Measurements from ENCODE around the gene ARR3.
A peak's percentile ranks its signal among the peaks of the same experiment; 100 is the strongest.
"Not testable (repeated sequence)": the region's sequence is repeated elsewhere in the genome, so short reads cannot be mapped to it uniquely, and the experiment has no call there.

ARR3 gene

DNA sequence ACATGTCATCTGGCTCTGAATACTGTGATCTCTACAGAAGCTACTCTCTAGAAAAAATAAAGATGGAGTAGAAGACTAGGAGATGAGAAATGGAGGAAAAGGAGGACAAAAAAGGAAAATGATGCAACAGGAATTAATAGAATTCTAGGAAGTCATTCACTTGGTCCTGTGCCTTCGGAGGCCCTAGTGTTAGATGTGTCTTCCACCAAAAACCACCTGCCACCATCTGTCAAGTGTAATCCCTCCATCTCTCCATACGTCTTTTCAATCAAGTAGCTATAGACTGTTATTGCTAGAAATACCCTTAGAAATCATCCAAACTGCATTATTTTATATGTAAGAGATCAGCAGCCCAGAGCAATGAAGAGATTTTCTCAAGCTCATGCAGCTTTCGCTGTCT, 10.9 kb downstream of the ARR3 start:
- DNase-seq (ENCODE audit: low read depth in 2 of 3, low spot score in 2 of 3), result no peak

DNA sequence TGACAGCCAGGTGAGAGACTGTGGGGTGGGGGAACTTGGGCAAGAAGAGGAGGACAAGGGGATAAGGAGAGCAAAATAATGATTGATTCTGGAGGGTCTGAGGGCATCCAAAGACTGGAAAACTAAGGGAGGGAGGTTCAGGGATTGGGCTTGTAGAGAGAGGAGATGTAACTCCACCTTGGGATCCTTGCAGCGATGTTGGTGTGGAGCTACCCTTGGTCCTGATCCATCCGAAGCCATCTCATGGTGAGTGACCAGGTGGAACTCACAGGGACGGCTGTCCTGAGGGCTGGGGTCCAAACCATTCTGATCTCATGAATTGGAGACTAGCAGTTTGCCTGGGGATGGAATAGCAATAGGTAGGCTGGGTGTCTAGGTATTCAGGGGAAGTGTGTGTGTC, 12.4 kb downstream of the ARR3 start:
- DNase-seq (ENCODE audit: low read depth in 2 of 3, low spot score in 2 of 3), result no peak

- no peak for DNase-seq (ENCODE audit: low read depth in 2 of 3, low spot score in 2 of 3)
Observed at GRCh38 chrX:70281951-70282350, 13.8 kb downstream of the ARR3 start, which contains the start of gene RAB41. RAB41 (plus strand) TSS chrX:70282172; CDS start chrX:70282218, 46 bp downstream.

DNA sequence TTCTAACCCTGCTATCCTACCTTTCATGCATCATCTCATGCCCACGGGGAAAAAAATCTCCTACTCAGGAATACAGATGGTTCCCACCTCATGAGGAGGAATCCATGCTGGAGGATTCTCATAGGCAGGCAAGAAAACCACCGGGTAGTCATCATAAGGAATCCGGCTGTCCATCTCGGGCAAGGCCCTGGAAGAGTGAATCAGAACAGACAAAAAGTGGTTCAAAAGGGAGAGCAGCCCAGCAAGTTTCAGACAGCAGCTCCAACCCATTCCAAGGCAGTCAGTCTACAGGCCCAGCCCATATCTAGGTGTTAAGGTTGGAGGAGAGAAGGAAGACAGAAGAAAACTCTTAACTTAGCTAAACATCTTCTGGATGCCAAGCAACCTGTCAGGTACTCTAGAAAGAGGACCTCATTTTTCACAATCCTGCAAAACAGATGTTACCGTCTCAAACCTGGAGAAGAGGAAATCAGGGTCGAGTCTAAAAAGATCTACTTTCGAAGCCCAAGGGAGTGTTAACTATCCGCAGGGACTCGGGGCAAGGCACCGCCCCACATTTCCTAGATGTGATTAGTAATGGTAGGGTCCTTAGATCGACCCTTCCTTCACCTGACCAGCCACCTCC, 21.1 kb downstream of the ARR3 start:
- DNase-seq (ENCODE audit: low read depth in 2 of 3, low spot score in 2 of 3), result no peak

DNA sequence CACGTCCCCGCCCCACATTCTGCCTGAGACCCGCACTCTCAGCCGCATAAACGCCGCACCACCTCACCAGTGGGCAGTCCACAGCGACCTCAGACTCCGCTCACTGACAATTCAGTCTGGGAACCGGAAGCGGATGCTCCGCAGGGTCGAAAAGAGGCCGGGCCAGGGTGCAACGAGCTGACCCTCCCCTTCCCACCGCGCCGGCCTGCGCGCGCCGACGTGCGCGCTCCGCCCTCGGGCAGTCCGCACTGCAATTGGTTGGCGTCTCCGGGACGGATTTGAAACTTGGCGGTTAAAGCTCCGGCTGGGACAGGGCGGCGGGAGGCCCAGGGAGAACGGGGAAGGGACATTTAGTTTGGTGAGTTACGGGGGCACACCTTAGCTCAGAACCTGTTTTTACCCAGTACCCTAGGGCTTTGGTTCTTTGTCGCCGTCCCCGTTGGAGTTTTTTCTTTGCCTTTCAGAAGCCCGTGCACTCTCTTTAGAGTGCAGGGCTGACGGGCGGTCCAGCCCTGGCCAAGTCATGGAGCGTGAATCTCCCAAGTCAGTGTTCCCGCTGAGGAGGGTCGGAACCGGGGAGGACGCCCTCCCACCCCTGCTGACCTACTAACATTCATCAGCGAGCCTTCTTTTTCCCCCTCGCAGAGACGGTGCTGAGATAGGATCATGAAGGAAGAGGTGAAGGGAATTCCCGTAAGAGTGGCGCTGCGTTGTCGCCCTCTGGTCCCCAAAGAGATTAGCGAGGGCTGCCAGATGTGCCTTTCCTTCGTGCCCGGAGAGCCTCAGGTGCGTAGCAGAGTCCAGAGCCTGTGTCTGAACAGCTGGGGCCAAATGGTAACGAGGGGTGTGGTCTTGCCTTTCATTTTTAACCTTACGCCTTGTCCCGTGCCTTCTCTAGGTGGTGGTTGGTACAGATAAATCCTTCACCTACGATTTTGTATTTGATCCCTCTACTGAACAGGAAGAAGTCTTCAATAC, 21.9 kb downstream of the ARR3 start, which contains the start of the genes KIF4A and PDZD11:
TSS of gene KIF4A (plus strand) at position 312 of the 978 bp plus-strand sequence. CDS start at position 667, 355 bp downstream.
TSS of gene PDZD11 (minus strand) at position 135 of the 978 bp plus-strand sequence. CDS start 586 bp downstream, outside the sequence.
- DNase-seq (ENCODE audit: low read depth in 2 of 3, low spot score in 2 of 3), result peak; percentile 36 to 68 (median 47)

DNA sequence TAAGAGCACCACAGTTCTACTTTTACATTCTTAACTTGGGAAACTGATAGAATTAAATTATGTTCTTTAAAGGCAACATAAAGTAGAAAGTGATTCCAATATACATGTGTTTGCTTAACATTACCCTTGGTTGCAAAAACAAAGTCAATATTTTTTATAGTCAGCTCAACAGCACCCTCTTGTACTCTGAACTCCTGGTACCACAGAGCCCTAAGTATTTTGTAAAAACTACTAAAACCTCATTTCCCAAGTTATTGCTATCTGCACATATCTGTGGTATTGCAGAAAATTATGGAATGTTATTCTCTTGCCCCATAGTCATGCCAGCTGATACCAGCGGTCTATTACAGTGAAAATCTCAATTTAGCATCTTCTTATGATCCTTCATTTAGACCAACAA, 24.7 kb downstream of the ARR3 start:
- DNase-seq (ENCODE audit: low read depth in 2 of 3, low spot score in 2 of 3), result no peak

GRCh38 chrX:70293621-70294020, 25.5 kb downstream of the ARR3 start:
- no peak for DNase-seq (ENCODE audit: low read depth in 2 of 3, low spot score in 2 of 3)

DNA sequence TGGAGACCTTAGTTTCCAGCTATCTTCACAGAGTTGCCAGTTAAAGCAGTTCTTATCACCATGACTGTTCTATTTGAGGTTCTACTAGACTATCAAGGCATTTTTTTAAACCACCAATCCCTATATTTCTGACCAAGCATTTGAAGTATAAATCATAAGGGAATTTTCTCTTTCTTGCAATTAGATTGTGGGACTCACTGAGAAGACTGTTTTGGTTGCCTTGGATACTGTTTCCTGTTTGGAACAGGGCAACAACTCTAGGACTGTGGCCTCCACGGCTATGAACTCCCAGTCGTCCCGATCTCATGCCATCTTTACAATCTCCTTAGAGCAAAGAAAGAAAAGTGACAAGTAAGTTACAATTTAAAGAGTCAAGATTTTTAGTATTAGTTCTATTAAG, 33.6 kb downstream of the ARR3 start:
- DNase-seq (ENCODE audit: low read depth in 2 of 3, low spot score in 2 of 3), result no peak

DNA sequence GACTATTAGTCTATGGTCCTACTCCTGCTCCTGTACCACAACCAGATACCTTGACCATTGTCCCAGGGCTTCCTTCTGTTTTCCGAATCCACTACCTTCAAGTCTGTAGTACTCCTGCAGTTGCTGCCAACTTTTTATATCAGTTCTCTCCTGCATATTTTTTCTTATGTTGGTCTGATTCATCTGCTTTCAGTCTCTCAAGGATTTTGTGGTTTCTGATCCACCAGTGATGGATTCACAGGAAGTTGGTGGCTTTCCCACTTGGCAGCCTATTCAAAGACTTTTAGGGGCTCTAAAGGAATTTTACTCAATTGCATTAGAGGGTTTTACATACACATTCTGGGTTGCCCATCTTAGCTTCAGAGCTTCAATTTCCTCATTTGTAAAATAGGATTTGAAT, 45.4 kb downstream of the ARR3 start:
- no peak for DNase-seq (ENCODE audit: low read depth in 2 of 3, low spot score in 2 of 3)

DNA sequence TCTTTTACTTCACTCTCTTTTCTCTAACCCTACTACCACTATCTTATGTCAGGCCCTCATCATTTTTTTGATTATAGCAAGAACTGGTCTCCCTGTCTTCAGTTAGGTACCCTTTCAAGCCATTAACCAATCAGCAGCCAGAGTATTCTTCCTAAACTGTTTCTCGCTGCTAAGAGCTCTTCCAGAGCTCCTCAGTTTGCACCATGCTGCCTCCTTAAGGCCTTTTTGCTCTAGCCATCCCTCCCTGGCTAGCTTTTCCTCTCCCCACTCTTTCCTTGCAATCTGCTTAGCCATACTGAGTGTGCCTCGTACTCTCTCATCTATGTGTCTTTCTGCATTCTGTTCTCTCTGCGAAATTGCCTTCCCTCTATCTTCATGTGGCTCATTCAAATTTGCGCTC, 54.6 kb downstream of the ARR3 start:
- no peak for DNase-seq (ENCODE audit: low read depth in 2 of 3, low spot score in 2 of 3)

- not testable (repeated sequence) for DNase-seq (ENCODE audit: low read depth in 2 of 3, low spot score in 2 of 3)
Observed at GRCh38 chrX:70323628-70324027, 55.5 kb downstream of the ARR3 start.

GRCh38 chrX:70324326-70324725, 56.2 kb downstream of the ARR3 start:
- DNase-seq (ENCODE audit: low read depth in 2 of 3, low spot score in 2 of 3), result no peak

- DNase-seq (ENCODE audit: low read depth in 2 of 3, low spot score in 2 of 3), result no peak
Observed at GRCh38 chrX:70331161-70331560, 63.0 kb downstream of the ARR3 start.

Data from activated CD8-positive, alpha-beta memory T cell treated with anti-CD3 and anti-CD28 coated beads for 48 hours (primary cell).